A673 (cell line): ENCODE measurements around the gene FCHSD1. TPM values are rescaled to one million over a fixed set of nuclear protein-coding genes. Genes with fewer than 3 reads are reported as not detected.

Source experiments
- BruUV-seq: library from RNA; stranded (reverse); fragments of 400-500 nt; replicated peaks from 2 replicates; lab custom pipeline; 2021; lab: Mats Ljungman, UMichigan
- CTCF ChIA-PET: fragments of 300-600 bp; sonication (Branson Sonifier 250); formaldehyde crosslinking; loops from one replicate; lab custom pipeline; 2022; ENCODE audit warnings: antibody characterized with exemption; lab: Charles Lee
- POLR2A ChIA-PET: fragments of 300-600 bp; sonication (Branson Sonifier 250); formaldehyde crosslinking; loops from one replicate; lab custom pipeline; 2022; ENCODE audit warnings: antibody characterized with exemption; ENCODE audit not compliant: low non-redundant PET; lab: Charles Lee
- DNase-seq: peaks from one replicate; pipeline ENCODE4 v3.0.0-alpha.2; 2015; ENCODE audit warnings: low spot score
- H3K27ac ChIP-seq: fragments of 200-600 bp; sonication (generic); 2 replicates; pipeline ENCODE4 v1.5.1; 2016; ENCODE audit warnings: mixed run types, low read depth, mild to moderate bottlenecking, mixed read lengths, antibody characterized with exemption, low read length; ENCODE audit not compliant: poor library complexity, severe bottlenecking
- H3K27me3 ChIP-seq: fragments of 200-600 bp; sonication (generic); replicated peaks from 2 replicates; pipeline ENCODE4 v1.6.1; 2017; ENCODE audit warnings: mixed run types, low read depth, mild to moderate bottlenecking, mixed read lengths, antibody characterized with exemption, low read length; ENCODE audit not compliant: insufficient read depth, poor library complexity
- H3K36me3 ChIP-seq: fragments of 200-600 bp; sonication (generic); 2 replicates; pipeline ENCODE4 v1.6.1; 2016; ENCODE audit warnings: mixed run types, mild to moderate bottlenecking, mixed read lengths, antibody characterized with exemption, low read length; ENCODE audit not compliant: insufficient read depth, poor library complexity, severe bottlenecking
- H3K4me1 ChIP-seq: fragments of 200-600 bp; sonication (generic); 2 replicates; pipeline ENCODE4 v1.6.1; 2017; ENCODE audit warnings: mixed run types, mild to moderate bottlenecking, mixed read lengths, antibody characterized with exemption, low read length; ENCODE audit not compliant: insufficient read depth, poor library complexity, severe bottlenecking
- H3K4me3 ChIP-seq: fragments of 200-600 bp; sonication (generic); 2 replicates; pipeline ENCODE4 v1.5.1; 2016; ENCODE audit warnings: low read depth, mixed run types, mild to moderate bottlenecking, mixed read lengths, low read length; ENCODE audit not compliant: poor library complexity, severe bottlenecking
- H3K9me3 ChIP-seq: fragments of 200-600 bp; sonication (generic); 2 replicates; pipeline ENCODE4 v1.6.1; 2016; ENCODE audit warnings: mixed run types, low read depth, mild to moderate bottlenecking, mixed read lengths, antibody characterized with exemption, low read length; ENCODE audit not compliant: poor library complexity, severe bottlenecking
- CTCF ChIP-seq: fragments of 300-800, 200-600 bp; sonication (generic); conservative IDR thresholded peaks from 2 replicates; pipeline ENCODE4 v1.5.1; 2017; ENCODE audit warnings: low read depth, mild to moderate bottlenecking, antibody characterized with exemption, low read length, moderate library complexity, mixed read lengths
- EZH2 ChIP-seq: fragments of 200-600 bp; sonication (generic); IDR thresholded peaks from 2 replicates; pipeline ENCODE4 v1.6.1; 2017; ENCODE audit warnings: borderline replicate concordance, low read depth, mild to moderate bottlenecking, mixed read lengths, antibody characterized with exemption, low read length; ENCODE audit not compliant: poor library complexity, severe bottlenecking
- intact Hi-C: fragments of 100-400 bp; cut with micrococcal nuclease; formaldehyde crosslinking; loops from one replicate; pipeline ENCODE4 v1.10.0; 2022; ENCODE audit not compliant: unreplicated experiment
- total RNA-seq: library from RNA; stranded (reverse); gene quantifications from 2 replicates; pipeline ENCODE4 v1.2.3, GENCODE V29; 2021

Gene FCHSD1
- total RNA-seq, 1 experiment from 2014 or later = 2.3 TPM

- no peak for DNase-seq
- Histone ChIP-seq H3K36me3 (no peaks in the 10 kb centered on the region), H3K4me1 (peaks cover 9% of the 10 kb centered on the region), H3K27ac (no peak overlapping the region), H3K9me3 (no peaks in the 10 kb centered on the region), H3K27me3 (no peaks in the 10 kb centered on the region), H3K4me3 (no peak overlapping the region)
- no peak for TF ChIP-seq EZH2
- TF ChIP-seq CTCF = no peak
- ChIA-PET CTCF (no interaction called here), POLR2A (no interaction called here)
- no TSS peak for BruUV-seq
- intact Hi-C loops = no loop called here
These were observed 12.4 kb downstream of the FCHSD1 start for GRCh38 chr5:141638771-141639170.

- H3K4me1 ChIP-seq = peaks cover 9% of the 10 kb centered on the region
- peaks cover 3% of the 10 kb centered on the region for H3K36me3 ChIP-seq
- H3K9me3 ChIP-seq = no peaks in the 10 kb centered on the region
- ChIA-PET POLR2A (interaction anchor here (0.5 kb wide), 1 partner anchor 365 kb away, joined by 3 read pairs; no protein-coding TSS in a partner anchor), CTCF (interaction anchor here (0.6 to 1.4 kb wide), 5 partner anchors 19 to 415 kb away, joined by 3 to 11 read pairs (median 3); partner anchors contain the start of genes DIAPH1 and PCDHB14)
- no peaks in the 10 kb centered on the region for H3K27me3 ChIP-seq
- BruUV-seq = no TSS peak
- H3K27ac ChIP-seq = no peak overlapping the region
- TF ChIP-seq EZH2 = no peak
- TF ChIP-seq CTCF = peak; percentile 47
- intact Hi-C loops = no loop called here
- peak; percentile 60 for DNase-seq
- H3K4me3 ChIP-seq = peak overlapping the region; percentile 95
These were observed 13.3 kb downstream of the FCHSD1 start for GRCh38 chr5:141637767-141638419.

- TF ChIP-seq EZH2 (no peak), CTCF (no peak)
- Histone ChIP-seq H3K4me1 (peaks cover 9% of the 10 kb centered on the region), H3K27me3 (no peaks in the 10 kb centered on the region), H3K9me3 (no peaks in the 10 kb centered on the region), H3K27ac (peak overlapping the region; percentile 88), H3K36me3 (peaks cover 10% of the 10 kb centered on the region), H3K4me3 (peak overlapping the region; percentile 95)
- intact Hi-C loops = no loop called here
- ChIA-PET CTCF (interaction anchor here (0.7 to 1.4 kb wide), 7 partner anchors 13 to 414 kb away, joined by 3 to 10 read pairs (median 4); partner anchors contain the start of genes DIAPH1 and PCDHB14), POLR2A (interaction anchor here (0.5 to 0.7 kb wide), 2 partner anchors 9 to 365 kb away, joined by 3 read pairs; no protein-coding TSS in a partner anchor)
- peak; percentile 42 for DNase-seq
- BruUV-seq = no TSS peak
These were observed 14.0 kb downstream of the FCHSD1 start for GRCh38 chr5:141637123-141637766.
